ENCODE results near the gene SCAMP4.

SCAMP4 gene

GRCh38 chr19:1962674-1963073 is 57.5 kb downstream of the SCAMP4 start (continued):
- no peak for TF ChIP-seq RARB (CRISPR knock-in tag; IDR thresholded peaks at IDR 0.05)

GRCh38 chr19:1967087-1967608 is 61.9 kb downstream of the SCAMP4 start:
- no peak for ATAC-seq

DNA sequence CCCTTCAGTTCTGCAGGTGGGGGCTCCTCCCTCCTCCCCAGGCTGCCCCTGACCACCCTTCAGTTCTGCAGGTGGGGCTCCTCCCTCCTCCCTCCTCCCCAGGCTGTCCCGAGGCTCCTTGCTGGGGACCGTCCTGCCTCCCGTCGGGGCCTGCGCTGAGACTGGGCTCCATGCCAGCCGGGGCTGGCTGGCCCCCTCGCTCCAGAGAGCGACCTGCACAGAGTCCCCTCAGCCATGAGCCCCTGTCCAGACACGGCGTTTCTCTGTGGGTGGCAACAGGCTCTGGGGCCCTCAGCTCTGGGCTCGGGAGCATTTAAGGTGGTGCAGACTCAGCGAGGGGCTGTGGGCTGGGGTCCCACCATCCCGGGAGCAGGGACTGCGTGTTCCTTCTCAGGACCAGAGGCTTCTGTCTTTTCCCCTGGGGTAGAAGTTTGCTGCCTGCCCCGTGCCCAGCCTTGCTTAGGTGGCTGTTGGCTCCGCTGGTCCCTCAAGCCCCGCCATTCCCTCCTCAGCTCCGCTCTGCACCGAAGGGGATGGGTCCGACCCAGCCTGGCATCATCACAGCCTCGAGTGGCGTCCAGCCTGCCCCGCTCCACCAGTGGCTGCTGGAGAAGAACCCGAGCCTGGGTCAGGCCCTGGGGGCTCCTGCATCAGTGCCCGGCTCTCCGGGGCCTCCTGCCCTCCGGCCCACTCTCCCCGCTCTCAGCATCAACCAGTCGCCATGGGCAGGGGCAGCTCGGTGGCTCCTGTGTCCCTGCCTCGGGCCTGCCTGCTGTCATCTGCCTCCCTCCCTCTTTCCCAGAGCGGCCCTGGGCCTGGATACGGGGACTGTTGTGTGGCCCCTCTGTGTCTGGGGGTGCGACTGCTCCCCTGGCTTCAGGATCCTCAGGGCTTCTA is 63.3 kb downstream of the SCAMP4 start:
- no peak for ATAC-seq
- no peak for TF ChIP-seq ARNTL (CRISPR knock-in tag; IDR thresholded peaks at IDR 0.05; ENCODE audit: borderline replicate concordance, low read depth)
- TF ChIP-seq RARB (CRISPR knock-in tag; IDR thresholded peaks at IDR 0.05), result no peak
- no peak for TF ChIP-seq ZC3H10 (CRISPR knock-in tag; IDR thresholded peaks at IDR 0.05)
- TF ChIP-seq SNAI2 (CRISPR knock-in tag; IDR thresholded peaks at IDR 0.05), result no peak
- TF ChIP-seq TCF4 (CRISPR knock-in tag; IDR thresholded peaks at IDR 0.05; ENCODE audit: borderline replicate concordance), result no peak
- TF ChIP-seq GLIS3 (CRISPR knock-in tag; IDR thresholded peaks at IDR 0.05), result no peak
- TF ChIP-seq ESRRG (CRISPR knock-in tag; IDR thresholded peaks at IDR 0.05), result no peak
- TF ChIP-seq, protein P1, sequence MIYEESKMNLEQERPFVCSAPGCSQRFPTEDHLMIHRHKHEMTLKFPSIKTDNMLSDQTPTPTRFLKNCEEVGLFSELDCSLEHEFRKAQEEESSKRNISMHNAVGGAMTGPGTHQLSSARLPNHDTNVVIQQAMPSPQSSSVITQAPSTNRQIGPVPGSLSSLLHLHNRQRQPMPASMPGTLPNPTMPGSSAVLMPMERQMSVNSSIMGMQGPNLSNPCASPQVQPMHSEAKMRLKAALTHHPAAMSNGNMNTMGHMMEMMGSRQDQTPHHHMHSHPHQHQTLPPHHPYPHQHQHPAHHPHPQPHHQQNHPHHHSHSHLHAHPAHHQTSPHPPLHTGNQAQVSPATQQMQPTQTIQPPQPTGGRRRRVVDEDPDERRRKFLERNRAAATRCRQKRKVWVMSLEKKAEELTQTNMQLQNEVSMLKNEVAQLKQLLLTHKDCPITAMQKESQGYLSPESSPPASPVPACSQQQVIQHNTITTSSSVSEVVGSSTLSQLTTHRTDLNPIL (CRISPR knock-in tag; IDR thresholded peaks at IDR 0.05; ENCODE audit: low read depth), result no peak

More at GRCh38 chr19:1967087-1967608, 61.9 kb downstream of the SCAMP4 start:
- TF ChIP-seq ZNF565 (CRISPR knock-in tag; conservative IDR thresholded peaks at IDR 0.05; ENCODE audit: low read depth), result no peak
- TF ChIP-seq ZNF8 (CRISPR knock-in tag; IDR thresholded peaks at IDR 0.05), result no peak
- TF ChIP-seq, protein P1 (CRISPR knock-in tag; IDR thresholded peaks at IDR 0.05; ENCODE audit: low read depth), result no peak
- TF ChIP-seq TOX (CRISPR knock-in tag; IDR thresholded peaks at IDR 0.05; ENCODE audit: borderline replicate concordance), result no peak
- no peak for TF ChIP-seq ISL1 (CRISPR knock-in tag; IDR thresholded peaks at IDR 0.05)
- TF ChIP-seq, protein P2, sequence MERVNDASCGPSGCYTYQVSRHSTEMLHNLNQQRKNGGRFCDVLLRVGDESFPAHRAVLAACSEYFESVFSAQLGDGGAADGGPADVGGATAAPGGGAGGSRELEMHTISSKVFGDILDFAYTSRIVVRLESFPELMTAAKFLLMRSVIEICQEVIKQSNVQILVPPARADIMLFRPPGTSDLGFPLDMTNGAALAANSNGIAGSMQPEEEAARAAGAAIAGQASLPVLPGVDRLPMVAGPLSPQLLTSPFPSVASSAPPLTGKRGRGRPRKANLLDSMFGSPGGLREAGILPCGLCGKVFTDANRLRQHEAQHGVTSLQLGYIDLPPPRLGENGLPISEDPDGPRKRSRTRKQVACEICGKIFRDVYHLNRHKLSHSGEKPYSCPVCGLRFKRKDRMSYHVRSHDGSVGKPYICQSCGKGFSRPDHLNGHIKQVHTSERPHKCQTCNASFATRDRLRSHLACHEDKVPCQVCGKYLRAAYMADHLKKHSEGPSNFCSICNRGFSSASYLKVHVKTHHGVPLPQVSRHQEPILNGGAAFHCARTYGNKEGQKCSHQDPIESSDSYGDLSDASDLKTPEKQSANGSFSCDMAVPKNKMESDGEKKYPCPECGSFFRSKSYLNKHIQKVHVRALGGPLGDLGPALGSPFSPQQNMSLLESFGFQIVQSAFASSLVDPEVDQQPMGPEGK (CRISPR knock-in tag; IDR thresholded peaks at IDR 0.05; ENCODE audit: borderline replicate concordance), result no peak
- no peak for TF ChIP-seq OSR1 (CRISPR knock-in tag; IDR thresholded peaks at IDR 0.05)
- TF ChIP-seq PPARA (CRISPR knock-in tag; IDR thresholded peaks at IDR 0.05; ENCODE audit: borderline replicate concordance), result no peak
- TF ChIP-seq ZFP3 (CRISPR knock-in tag; IDR thresholded peaks at IDR 0.05), result no peak
- no peak for TF ChIP-seq ESRRG (CRISPR knock-in tag; IDR thresholded peaks at IDR 0.05)
- TF ChIP-seq GLIS3 (CRISPR knock-in tag; IDR thresholded peaks at IDR 0.05), result no peak
- no peak for TF ChIP-seq CSRNP3 (CRISPR knock-in tag; IDR thresholded peaks at IDR 0.05)
- TF ChIP-seq ZNF70 (CRISPR knock-in tag; IDR thresholded peaks at IDR 0.05), result no peak
- TF ChIP-seq ZC3H10 (CRISPR knock-in tag; IDR thresholded peaks at IDR 0.05), result no peak

GRCh38 chr19:1969176-1970002 is 64.2 kb downstream of the SCAMP4 start:
- TF ChIP-seq PPARA (CRISPR knock-in tag; IDR thresholded peaks at IDR 0.05; ENCODE audit: borderline replicate concordance), result no peak
- no peak for TF ChIP-seq ZFP30 (CRISPR knock-in tag; IDR thresholded peaks at IDR 0.05)
- TF ChIP-seq CSDC2 (CRISPR knock-in tag; IDR thresholded peaks at IDR 0.05), result no peak
- TF ChIP-seq ZNF8 (CRISPR knock-in tag; IDR thresholded peaks at IDR 0.05), result no peak
- TF ChIP-seq BACH2 (CRISPR knock-in tag; IDR thresholded peaks at IDR 0.05; ENCODE audit: borderline replicate concordance), result no peak
- TF ChIP-seq GLIS3 (CRISPR knock-in tag; IDR thresholded peaks at IDR 0.05), result no peak
- TF ChIP-seq TCF4 (CRISPR knock-in tag; IDR thresholded peaks at IDR 0.05; ENCODE audit: borderline replicate concordance), result no peak
- no peak for TF ChIP-seq CSRNP3 (CRISPR knock-in tag; IDR thresholded peaks at IDR 0.05)
- no peak for TF ChIP-seq RARB (CRISPR knock-in tag; IDR thresholded peaks at IDR 0.05)
- no peak for ATAC-seq
